Testis (tissue), 2 donors: ENCODE measurements around the gene CNPY1.

Experiments used
- POLR2A ChIP-seq: fragments of 450-650 bp; IDR thresholded peaks from one replicate; pipeline ENCODE4 v1.6.1; 2017; ENCODE audit warnings: antibody characterized with exemption, mild to moderate bottlenecking, moderate library complexity
- TF ChIP-seq, protein P1 (sequence below), 3 experiments: fragments of 450-650 bp in 2 of 3; fragments of 200-600 bp in 1 of 3; sonication (generic) in 1 of 3; IDR thresholded peaks; one replicate each; pipeline ENCODE4 v1.5.1; 2016 to 2019; ENCODE audit warnings: antibody characterized with exemption in 3 of 3, mild to moderate bottlenecking in 2 of 3, moderate library complexity in 1 of 3

GRCh38 chr7:155580367-155580766 lies 34.0 kb upstream of the CNPY1 start:
- TF ChIP-seq, protein P1, sequence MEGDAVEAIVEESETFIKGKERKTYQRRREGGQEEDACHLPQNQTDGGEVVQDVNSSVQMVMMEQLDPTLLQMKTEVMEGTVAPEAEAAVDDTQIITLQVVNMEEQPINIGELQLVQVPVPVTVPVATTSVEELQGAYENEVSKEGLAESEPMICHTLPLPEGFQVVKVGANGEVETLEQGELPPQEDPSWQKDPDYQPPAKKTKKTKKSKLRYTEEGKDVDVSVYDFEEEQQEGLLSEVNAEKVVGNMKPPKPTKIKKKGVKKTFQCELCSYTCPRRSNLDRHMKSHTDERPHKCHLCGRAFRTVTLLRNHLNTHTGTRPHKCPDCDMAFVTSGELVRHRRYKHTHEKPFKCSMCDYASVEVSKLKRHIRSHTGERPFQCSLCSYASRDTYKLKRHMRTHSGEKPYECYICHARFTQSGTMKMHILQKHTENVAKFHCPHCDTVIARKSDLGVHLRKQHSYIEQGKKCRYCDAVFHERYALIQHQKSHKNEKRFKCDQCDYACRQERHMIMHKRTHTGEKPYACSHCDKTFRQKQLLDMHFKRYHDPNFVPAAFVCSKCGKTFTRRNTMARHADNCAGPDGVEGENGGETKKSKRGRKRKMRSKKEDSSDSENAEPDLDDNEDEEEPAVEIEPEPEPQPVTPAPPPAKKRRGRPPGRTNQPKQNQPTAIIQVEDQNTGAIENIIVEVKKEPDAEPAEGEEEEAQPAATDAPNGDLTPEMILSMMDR (IDR thresholded peaks at IDR 0.05) = no peak
- TF ChIP-seq POLR2A = no peak
